IPS-18a (cell line): ENCODE data around the gene FBXW9.
A peak's percentile ranks its signal among the peaks of the same experiment; 100 is the strongest.
"Not testable (repeated sequence)": the region's sequence is repeated elsewhere in the genome, so short reads cannot be mapped to it uniquely, and the experiment has no call there.

Experiments
- H3K27ac ChIP-seq: one replicate; pipeline ENCODE4 v1.5.1; 2013; ENCODE audit warnings: low read length
- H3K27me3 ChIP-seq: one replicate; pipeline ENCODE4 v1.6.1; 2013; ENCODE audit warnings: mild to moderate bottlenecking, low read length; ENCODE audit not compliant: control insufficient read depth, insufficient read depth
- H3K36me3 ChIP-seq: one replicate; pipeline ENCODE4 v1.6.1; 2013; ENCODE audit warnings: low read depth, low read length; ENCODE audit not compliant: control insufficient read depth
- H3K4me1 ChIP-seq: one replicate; pipeline ENCODE4 v1.6.1; 2013; ENCODE audit warnings: low read depth, low read length; ENCODE audit not compliant: control insufficient read depth
- H3K4me3 ChIP-seq: one replicate; pipeline ENCODE4 v1.5.1; 2013; ENCODE audit warnings: low read length
- H3K9ac ChIP-seq: one replicate; pipeline ENCODE4 v1.6.1; 2013; ENCODE audit warnings: mild to moderate bottlenecking, low read length, moderate library complexity
- H3K9me3 ChIP-seq: one replicate; pipeline ENCODE4 v1.6.1; 2013; ENCODE audit warnings: low read depth, low read length; ENCODE audit not compliant: control insufficient read depth

The FBXW9 gene

GRCh38 chr19:12711187-12711586, 14.8 kb upstream of the FBXW9 start:
- no peaks in the 10 kb centered on the region for H3K9me3 ChIP-seq
- H3K36me3 ChIP-seq = peaks cover 80% of the 10 kb centered on the region
- no peak overlapping the region for H3K27ac ChIP-seq
- no peak overlapping the region for H3K4me3 ChIP-seq
- no peaks in the 10 kb centered on the region for H3K27me3 ChIP-seq
- H3K4me1 ChIP-seq = no peaks in the 10 kb centered on the region
- no peak overlapping the region for H3K9ac ChIP-seq

DNA sequence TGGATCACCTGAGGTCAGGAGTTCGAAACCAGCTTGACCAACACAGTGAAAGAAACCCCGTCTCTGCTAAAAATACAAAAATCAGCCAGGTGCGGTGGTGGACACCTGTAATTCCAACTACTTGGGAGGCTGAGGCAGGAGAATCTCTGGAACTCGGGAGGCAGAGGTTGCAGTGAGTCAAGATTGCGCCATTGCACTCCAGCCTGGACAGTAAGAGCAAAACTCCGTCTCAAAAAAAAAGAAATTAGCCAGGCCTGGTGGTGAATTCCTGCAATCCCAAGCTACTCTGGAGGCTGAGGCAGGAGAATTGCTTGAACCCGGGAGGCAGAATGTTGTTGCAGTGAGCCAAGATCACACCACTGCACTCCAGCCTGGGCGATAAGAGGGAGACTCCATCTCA, 12.2 kb upstream of the FBXW9 start:
- Histone ChIP-seq H3K36me3 (peaks cover 79% of the 10 kb centered on the region), H3K27me3 (no peaks in the 10 kb centered on the region), H3K9ac (no peak overlapping the region), H3K4me3 (no peak overlapping the region), H3K27ac (no peak overlapping the region), H3K9me3 (no peaks in the 10 kb centered on the region), H3K4me1 (no peaks in the 10 kb centered on the region)

DNA sequence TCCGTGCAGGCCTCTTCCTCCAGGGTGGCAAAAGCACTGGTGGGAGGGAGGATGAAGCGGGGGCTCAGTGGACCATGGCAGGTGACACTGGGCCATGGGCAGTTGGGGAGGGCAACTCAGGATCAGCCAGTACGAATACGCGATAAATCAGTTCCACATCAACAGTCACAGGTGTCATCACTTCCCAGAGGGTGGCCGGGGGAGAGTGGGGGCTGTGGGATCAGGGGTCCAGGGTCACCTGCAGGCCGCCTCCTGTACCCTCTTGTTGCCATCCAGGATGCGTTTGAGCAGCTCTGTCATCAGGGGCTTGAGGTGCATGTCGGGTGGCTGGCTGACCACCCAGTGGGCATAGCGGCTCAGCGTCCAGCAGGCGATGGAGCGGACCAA, 9.9 kb upstream of the FBXW9 start:
- no peak overlapping the region for H3K4me3 ChIP-seq
- H3K36me3 ChIP-seq = peaks cover 82% of the 10 kb centered on the region
- no peaks in the 10 kb centered on the region for H3K27me3 ChIP-seq
- H3K4me1 ChIP-seq = no peaks in the 10 kb centered on the region
- H3K9me3 ChIP-seq = no peaks in the 10 kb centered on the region
- no peak overlapping the region for H3K9ac ChIP-seq
- no peak overlapping the region for H3K27ac ChIP-seq

DNA sequence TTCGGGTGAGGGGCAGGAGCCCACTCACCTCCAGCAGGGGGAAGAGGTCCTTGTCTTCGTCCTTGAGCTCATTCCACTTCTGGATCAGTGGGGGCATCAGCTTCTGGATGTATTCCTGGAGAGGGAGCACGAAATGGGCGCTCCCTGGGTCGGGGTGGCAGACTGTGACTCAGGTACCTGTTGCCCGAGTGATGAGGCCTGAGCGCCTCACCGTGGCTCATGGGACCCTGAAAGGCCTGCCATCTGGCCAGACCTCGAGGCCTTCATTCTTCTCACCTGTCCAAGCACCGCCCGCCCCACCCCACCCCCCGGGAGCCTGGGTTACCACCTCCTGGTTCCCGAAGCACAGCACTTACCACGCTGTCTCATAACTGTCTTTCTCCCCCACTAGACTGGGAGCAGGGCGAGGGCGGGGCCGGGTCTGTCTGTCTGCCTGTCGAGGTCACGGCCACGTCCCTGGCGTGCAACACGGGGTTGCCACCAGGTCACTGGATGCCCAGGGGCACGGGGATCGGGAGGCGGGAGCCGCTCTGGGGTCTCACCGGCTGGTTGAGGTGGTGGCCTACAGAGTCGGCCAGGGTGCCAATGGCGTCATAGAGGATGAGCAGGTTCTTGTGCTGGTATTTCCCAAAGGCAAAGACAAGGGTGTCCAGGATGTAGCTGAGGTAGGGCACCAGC, 9.4 kb upstream of the FBXW9 start:
- Histone ChIP-seq H3K4me1 (no peaks in the 10 kb centered on the region), H3K36me3 (peaks cover 82% of the 10 kb centered on the region), H3K27me3 (no peaks in the 10 kb centered on the region), H3K9ac (no peak overlapping the region), H3K9me3 (no peaks in the 10 kb centered on the region), H3K27ac (no peak overlapping the region), H3K4me3 (no peak overlapping the region)

DNA sequence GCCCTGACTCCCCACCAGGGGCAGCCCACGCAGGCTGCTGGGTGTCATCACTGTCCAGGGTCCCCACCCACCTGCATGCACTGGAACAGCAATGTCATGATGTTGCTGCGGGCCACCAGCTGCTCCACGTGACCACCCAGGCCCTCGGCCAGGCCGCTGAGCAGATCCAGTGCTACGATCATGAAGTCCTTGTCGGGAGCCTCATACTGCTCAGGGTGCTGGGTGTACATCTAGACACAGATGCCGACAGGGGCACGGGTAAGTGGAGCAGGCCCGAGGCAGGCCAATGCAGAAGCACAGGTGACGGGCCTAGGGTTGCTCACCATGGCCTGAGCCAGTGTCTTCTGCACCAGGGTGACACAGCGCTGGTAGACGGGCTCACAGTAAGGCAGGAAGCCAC, 8.7 kb upstream of the FBXW9 start:
- H3K4me3 ChIP-seq = no peak overlapping the region
- H3K4me1 ChIP-seq = no peaks in the 10 kb centered on the region
- H3K27ac ChIP-seq = no peak overlapping the region
- no peaks in the 10 kb centered on the region for H3K9me3 ChIP-seq
- no peaks in the 10 kb centered on the region for H3K27me3 ChIP-seq
- no peak overlapping the region for H3K9ac ChIP-seq
- H3K36me3 ChIP-seq = peaks cover 80% of the 10 kb centered on the region

DNA sequence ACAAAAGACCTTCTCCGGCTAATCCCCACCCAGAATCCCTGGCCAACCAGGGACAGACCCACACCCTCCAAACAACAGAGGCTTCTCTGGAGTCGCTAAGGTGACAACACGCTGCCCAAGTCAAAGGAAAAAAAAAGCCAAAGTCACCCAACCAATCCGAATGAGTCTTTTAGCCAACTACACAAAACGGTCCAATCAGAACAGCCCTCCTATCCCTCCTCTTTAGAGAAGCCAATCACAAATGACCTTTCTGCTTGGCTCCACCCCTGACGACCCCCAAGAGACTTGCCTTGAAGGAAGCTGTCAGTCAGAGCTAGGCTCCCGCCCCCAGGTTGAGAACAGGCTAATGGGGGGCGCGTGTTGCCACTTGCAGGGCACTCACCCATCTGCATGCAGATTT, 6.6 kb upstream of the FBXW9 start:
- no peaks in the 10 kb centered on the region for H3K27me3 ChIP-seq
- H3K27ac ChIP-seq = no peak overlapping the region
- no peaks in the 10 kb centered on the region for H3K9me3 ChIP-seq
- H3K4me1 ChIP-seq = no peaks in the 10 kb centered on the region
- no peak overlapping the region for H3K4me3 ChIP-seq
- H3K9ac ChIP-seq = no peak overlapping the region
- H3K36me3 ChIP-seq = peaks cover 68% of the 10 kb centered on the region

DNA sequence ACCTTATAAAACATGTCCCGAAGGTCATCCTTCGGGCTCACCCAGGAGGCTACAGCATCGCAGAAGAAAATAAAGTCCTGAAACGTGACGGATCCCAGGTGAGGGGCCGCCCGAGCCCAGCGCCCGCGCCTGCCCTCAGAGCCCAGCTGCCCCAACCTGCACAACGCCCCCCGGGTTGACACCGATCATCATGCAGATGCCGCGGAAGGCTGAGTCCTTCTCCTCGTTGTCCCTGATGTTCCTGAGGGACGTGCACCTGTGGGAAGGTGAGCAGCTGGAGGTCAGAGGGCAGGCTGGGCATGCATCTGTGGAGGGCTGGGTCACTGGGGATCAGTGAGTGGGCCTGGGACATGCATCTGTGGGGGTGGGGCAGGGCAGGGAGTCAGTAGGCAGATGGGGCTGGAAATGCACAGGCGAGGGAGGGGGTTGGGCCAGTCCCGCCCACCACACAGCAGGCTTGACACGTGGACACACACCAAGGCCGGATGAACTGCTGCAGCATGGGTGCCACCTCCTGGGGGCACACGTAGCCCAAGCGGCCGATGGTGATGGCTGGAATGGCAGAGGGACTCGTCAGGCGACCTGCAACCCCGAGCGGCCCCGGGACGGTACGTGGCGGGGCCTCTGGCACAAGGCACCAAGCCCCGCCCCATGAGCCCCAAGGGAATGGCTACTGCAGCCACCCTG, 5.3 kb upstream of the FBXW9 start:
- Histone ChIP-seq H3K4me1 (no peaks in the 10 kb centered on the region), H3K27me3 (no peaks in the 10 kb centered on the region), H3K27ac (no peak overlapping the region), H3K9me3 (no peaks in the 10 kb centered on the region), H3K4me3 (no peak overlapping the region), H3K9ac (no peak overlapping the region), H3K36me3 (peaks cover 60% of the 10 kb centered on the region)

GRCh38 chr19:12698138-12698537, 1.7 kb upstream of the FBXW9 start:
- Histone ChIP-seq H3K4me3 (no peak overlapping the region), H3K36me3 (peaks cover 31% of the 10 kb centered on the region), H3K27ac (no peak overlapping the region), H3K9me3 (no peaks in the 10 kb centered on the region), H3K27me3 (no peaks in the 10 kb centered on the region), H3K4me1 (no peaks in the 10 kb centered on the region), H3K9ac (no peak overlapping the region)

- H3K27me3 ChIP-seq, H3K9ac ChIP-seq, H3K27ac ChIP-seq, H3K9me3 ChIP-seq, H3K4me1 ChIP-seq: not testable (repeated sequence)
- Histone ChIP-seq H3K4me3 (peak overlapping the region; percentile 69), H3K36me3 (peaks cover 27% of the 10 kb centered on the region)
These were observed 994 bp upstream of the FBXW9 start for GRCh38 chr19:12697425-12697824.

- H3K27me3 ChIP-seq = no peaks in the 10 kb centered on the region
- H3K36me3 ChIP-seq = peaks cover 12% of the 10 kb centered on the region
- H3K9ac ChIP-seq = peak overlapping the region; percentile 48
- H3K4me1 ChIP-seq = no peaks in the 10 kb centered on the region
- H3K4me3 ChIP-seq = peak overlapping the region; percentile 69
- no peak overlapping the region for H3K27ac ChIP-seq
- H3K9me3 ChIP-seq = no peaks in the 10 kb centered on the region
These were observed 450 bp downstream of the FBXW9 start for GRCh38 chr19:12695997-12696365.

- no peak overlapping the region for H3K27ac ChIP-seq
- no peaks in the 10 kb centered on the region for H3K9me3 ChIP-seq
- no peaks in the 10 kb centered on the region for H3K4me1 ChIP-seq
- H3K27me3 ChIP-seq = no peaks in the 10 kb centered on the region
- peak overlapping the region; percentile 48 for H3K9ac ChIP-seq
- H3K4me3 ChIP-seq = peak overlapping the region; percentile 69
- peaks cover 8% of the 10 kb centered on the region for H3K36me3 ChIP-seq
These were observed 917 bp downstream of the FBXW9 start for GRCh38 chr19:12695514-12695913.

DNA sequence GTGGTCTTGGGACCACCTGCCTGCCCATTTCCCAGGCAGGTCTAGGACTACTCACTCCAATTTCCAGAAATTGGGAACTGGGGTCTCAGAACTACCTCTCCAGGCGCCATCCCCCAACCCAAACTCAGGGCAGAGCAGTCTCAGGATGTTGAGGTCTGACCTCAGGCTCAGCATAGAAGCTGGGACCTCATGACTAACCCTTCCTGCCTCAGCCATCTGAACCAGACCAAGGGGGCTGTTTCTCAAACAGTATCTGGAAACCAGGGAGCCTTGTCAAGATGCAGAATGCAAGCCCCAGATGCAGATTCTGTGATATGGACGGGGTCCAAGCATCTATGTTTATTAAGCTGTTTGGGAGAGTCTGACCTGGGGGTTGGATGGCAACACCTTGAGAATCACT, 1.3 kb downstream of the FBXW9 start:
- Histone ChIP-seq H3K9ac (no peak overlapping the region), H3K27me3 (no peaks in the 10 kb centered on the region), H3K36me3 (peaks cover 6% of the 10 kb centered on the region), H3K4me3 (no peak overlapping the region), H3K9me3 (no peaks in the 10 kb centered on the region), H3K4me1 (no peaks in the 10 kb centered on the region), H3K27ac (no peak overlapping the region)
